22Rv1 (cell line): Measurements from ENCODE around the gene NDFIP1.

ENCODE experiments used
- CTCF ChIP-seq: fragments of 450-650 bp; IDR thresholded peaks from 2 replicates; pipeline ENCODE4 v1.5.1; 2017; ENCODE audit warnings: mild to moderate bottlenecking
- ZFX ChIP-seq: fragments of 450-650 bp; IDR thresholded peaks from 2 replicates; pipeline ENCODE4 v1.6.1; 2017; ENCODE audit warnings: antibody characterized with exemption, borderline replicate concordance

GRCh38 chr5:142152384-142152732 is 43.8 kb downstream of the NDFIP1 start:
- TF ChIP-seq ZFX (no peak), CTCF (no peak)
